GM12872 (cell line): ENCODE data around the gene VGF.

ENCODE experiments used
- TF ChIP-seq, protein P1 (sequence below): IDR thresholded peaks from 3 replicates; pipeline ENCODE4 v1.5.1; 2011; ENCODE audit warnings: low read depth, mild to moderate bottlenecking, low read length, moderate library complexity; ENCODE audit not compliant: insufficient read depth

VGF gene

DNA sequence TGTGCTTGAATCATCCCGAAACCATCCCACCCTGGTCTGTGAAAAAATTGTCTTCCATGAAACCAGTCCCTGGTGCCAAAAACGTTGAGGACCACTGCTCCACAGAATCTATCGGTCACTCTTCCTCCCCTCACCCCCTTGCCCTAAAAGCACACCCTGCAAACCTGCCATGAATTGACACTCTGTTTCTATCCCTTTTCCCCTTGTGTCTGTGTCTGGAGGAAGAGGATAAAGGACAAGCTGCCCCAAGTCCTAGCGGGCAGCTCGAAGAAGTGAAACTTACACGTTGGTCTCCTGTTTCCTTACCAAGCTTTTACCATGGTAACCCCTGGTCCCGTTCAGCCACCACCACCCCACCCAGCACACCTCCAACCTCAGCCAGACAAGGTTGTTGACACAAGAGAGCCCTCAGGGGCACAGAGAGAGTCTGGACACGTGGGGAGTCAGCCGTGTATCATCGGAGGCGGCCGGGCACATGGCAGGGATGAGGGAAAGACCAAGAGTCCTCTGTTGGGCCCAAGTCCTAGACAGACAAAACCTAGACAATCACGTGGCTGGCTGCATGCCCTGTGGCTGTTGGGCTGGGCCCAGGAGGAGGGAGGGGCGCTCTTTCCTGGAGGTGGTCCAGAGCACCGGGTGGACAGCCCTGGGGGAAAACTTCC lies 39.2 kb downstream of the VGF start:
- TF ChIP-seq, protein P1, sequence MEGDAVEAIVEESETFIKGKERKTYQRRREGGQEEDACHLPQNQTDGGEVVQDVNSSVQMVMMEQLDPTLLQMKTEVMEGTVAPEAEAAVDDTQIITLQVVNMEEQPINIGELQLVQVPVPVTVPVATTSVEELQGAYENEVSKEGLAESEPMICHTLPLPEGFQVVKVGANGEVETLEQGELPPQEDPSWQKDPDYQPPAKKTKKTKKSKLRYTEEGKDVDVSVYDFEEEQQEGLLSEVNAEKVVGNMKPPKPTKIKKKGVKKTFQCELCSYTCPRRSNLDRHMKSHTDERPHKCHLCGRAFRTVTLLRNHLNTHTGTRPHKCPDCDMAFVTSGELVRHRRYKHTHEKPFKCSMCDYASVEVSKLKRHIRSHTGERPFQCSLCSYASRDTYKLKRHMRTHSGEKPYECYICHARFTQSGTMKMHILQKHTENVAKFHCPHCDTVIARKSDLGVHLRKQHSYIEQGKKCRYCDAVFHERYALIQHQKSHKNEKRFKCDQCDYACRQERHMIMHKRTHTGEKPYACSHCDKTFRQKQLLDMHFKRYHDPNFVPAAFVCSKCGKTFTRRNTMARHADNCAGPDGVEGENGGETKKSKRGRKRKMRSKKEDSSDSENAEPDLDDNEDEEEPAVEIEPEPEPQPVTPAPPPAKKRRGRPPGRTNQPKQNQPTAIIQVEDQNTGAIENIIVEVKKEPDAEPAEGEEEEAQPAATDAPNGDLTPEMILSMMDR = no peak

DNA sequence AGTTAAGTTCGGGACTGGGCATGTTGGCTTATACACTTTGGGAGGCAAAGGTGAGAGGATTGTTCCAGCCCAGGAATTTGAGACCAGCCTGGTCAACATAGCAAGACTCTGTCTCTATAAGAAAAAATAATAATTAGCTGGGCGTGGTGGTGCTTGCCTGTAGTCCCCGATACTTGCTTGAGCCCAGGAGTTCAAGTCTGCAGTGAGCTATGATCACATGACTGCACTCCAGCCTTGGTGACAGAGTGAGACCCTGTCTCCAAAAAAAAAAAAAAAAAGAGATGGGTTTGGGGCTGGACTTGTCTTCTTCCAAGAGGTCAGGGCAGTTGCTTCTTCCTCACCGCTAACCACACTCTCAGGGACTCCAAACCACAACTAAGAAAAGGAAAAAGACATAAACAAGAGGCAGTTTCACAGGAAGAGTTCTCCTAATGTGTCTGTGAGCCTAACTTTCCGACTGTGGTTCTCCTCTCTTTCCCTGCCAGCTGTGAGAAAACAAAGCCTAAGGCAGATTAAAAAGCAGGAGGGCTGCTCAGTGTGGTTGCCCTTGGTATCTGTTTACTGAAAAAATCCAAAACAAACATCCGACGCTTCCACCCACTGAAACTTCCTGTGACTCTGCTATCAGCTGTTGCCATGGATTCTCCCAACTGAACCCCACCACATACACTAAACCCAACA lies 40.9 kb downstream of the VGF start:
- TF ChIP-seq, protein P1 = no peak

DNA sequence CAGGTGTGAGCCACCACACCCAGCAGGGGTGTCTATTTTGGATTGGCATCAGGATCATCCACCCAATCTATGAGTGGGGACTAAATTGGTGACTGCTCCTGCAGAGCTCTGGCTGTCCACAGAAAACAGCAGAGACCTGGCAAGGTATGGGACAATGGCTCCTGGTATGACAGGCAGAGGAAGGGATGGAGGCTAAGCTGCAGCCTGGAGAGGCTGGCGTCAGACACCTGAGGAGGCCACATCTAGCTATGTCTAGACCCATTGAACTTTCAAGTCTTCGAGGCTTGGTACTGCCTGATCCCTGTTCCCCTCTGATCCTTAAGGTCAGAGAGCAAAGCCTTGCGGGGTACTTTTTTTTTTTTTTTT lies 41.7 kb downstream of the VGF start:
- TF ChIP-seq, protein P1 = no peak

DNA sequence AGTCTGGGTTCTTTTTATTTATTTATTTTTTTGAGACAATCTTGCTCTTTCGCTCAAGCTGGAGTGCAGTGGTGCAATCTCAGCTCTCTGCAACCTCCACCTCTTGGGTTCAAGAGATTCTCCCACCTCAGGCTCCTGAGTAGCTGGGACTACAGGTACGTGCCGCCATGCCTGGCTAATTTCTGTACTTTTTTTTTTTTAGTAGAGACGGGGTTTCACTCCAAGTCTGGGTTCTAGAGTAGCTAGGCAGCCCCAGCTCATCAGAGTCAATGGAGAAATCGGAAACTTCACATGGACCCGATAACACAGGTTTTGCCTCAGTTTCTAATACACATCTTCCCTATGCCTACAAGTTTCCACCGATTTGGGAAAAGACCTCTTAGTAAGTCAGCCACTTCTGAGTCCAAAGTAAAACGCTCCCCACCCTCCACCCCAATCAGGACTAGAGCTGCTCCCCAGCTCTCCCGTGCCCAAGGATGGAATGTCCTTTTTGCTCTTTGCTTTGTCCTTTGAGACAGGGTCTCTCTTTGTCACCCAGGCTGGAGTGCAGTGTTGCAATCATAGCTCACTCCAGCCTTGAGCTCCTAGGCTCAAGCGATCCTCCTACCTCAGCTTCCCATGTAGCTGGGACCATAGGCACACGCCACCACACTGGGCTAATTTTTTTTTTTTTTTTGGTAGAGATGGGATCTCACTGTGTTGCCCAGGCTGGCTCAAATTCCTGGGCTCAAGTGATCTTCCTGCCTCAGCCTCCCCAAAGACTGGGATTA lies 42.3 kb downstream of the VGF start:
- TF ChIP-seq, protein P1 = no peak

DNA sequence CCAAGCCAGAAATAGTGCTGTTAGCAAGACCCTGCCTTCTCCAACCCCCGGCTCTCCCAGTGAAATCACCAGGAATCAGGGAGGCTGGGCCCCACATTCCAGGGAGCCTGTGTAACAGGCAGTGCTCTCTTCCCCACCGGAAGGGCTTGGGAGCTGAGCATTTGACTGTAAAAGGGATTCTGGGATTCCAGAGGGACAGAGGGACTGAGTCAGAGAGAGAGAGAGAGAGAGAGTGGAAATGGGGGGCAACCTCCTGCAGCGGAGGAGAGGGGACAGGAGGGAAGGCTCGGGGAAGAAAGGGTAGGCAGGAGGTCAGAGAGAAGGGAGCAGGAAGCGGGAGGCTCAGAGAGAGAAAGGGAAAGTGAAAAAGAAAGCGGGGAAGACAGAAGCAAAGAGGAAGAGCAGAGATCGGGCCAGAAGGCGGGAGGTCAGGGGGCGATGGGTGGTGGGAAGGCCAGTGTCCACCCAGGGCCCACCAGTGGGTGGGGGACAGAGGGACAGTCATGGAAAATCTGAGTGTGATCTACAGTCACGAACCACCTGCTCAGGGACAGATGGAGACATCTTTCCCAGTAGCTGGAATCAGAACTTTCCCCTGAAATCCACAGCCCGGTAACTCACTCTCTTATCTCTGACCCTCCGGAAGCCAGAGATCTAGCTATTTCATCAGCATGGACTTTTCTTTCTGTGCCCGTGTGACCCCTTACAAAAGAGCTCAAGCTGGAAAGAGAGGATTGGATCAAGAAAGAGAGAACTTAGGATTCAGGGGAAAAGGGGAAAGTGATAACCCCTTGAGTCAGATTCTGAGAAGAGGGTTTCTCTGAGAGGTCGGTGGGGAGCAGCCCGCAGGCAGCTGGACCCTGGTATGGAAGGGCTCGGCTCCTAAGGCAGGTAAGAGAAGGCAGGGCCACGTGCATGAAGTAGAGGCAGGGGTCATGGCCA lies 43.1 kb downstream of the VGF start:
- TF ChIP-seq, protein P1 = no peak

DNA sequence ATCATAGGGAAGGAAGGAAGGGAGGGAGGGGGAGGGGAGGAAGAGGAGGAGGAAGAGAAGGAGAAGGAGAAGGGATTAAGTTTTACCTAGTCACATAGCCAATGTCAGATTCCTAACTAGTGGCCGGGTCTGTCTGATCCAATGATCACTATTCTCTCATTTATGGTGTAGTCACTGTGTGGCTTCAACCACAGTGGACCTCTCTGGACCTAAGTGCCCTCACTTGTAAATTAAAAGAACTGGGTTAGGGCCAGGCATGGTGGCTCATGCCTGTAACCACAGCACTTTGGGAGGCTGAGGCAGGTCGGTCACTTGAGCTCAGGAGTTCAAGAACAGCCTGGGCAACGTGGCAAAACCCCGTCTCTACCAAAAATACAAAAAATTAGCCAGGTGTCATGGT lies 45.1 kb downstream of the VGF start:
- TF ChIP-seq, protein P1 = no peak
